Measurements from ENCODE around the gene PRPH. TPM values are rescaled to one million over a fixed set of nuclear protein-coding genes. Genes with fewer than 3 reads are reported as not detected.

PRPH gene
- total and polyA plus RNA-seq, 9 of the 15 experiments (the other 6 are each of a cell fraction or from before 2014, with no cell fraction given): 0.27 to 1.9 (median 1.3) TPM; not detected in 1

DNA sequence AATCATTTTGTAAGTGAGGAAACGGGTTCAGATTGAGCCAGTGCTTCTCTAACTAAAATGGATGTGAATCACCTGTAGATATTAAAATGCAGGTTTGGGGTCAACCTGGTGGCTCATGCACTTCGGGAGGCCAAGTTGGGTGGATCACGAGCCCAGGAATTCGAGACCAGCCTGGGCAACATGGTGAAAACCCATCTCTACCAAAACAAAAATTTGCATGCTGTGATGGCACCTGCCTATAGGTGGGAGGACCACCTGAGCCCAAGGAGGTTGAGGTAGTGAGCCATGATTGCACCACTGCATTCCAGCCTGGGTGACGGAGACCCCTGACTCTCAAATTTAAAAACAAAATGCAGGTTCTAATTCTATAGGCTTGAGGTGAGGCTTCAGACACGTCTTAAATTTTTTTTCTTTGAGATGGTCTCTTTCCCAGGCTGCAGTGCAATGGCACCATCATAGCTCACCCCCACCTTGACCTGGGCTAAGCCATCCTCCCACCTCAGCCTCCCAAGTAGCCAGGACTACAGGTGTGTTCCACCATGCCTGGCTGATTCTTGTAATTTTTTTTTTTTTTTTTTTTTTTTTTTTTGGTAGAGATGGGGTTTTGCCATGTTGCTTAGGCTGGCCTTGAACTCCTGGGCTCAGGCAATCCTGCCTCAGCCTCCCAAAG is 21.1 kb upstream of the PRPH start:
- ATAC-seq: peak; percentile 44
- WGBS (ENCODE audit: insufficient coverage, low coverage, missing lambda C conversion rate): 72% methylated on average over 6 of the region's 6 CpGs
- no peak for FAIRE-seq
- Histone ChIP-seq H3K79me2 (ENCODE audit: control insufficient read depth, insufficient read depth, low read length) (peaks cover 19% of the 10 kb centered on the region), H3K9me1 (ENCODE audit: control insufficient read depth, insufficient read depth, low read length) (no peaks in the 10 kb centered on the region), H3K27ac (ENCODE audit: extremely low read depth, low read depth, low read length) (no peak overlapping the region), H3K4me3 (no peak overlapping the region), H3K4me2 (ENCODE audit: insufficient read depth, low read length) (no peak overlapping the region), H3K4me1 (replicated peaks in 1 of 2; ENCODE audit: control insufficient read depth in 2 of 2, insufficient read depth in 2 of 2, low read length in 2 of 2) (peaks cover 4 to 7% of the 10 kb centered on the region in 2 experiments; a peak in 3 of 5 replicates), H3K27me3 (ENCODE audit: control insufficient read depth in 2 of 2, insufficient read depth in 2 of 2, low read length in 2 of 2) (no peaks in the 10 kb centered on the region), H3K9ac (ENCODE audit: insufficient read depth in 1 of 2, low read depth in 2 of 2, low read length in 2 of 2) (no peak overlapping the region), H4K20me1 (replicated peaks; ENCODE audit: control insufficient read depth, insufficient read depth, low read length) (peaks cover 47% of the 10 kb centered on the region), H3K9me3 (replicated peaks; ENCODE audit: control insufficient read depth, insufficient read depth, low read depth, low read length) (no peaks in the 10 kb centered on the region), H3K36me3 (ENCODE audit: control insufficient read depth, insufficient read depth, low read length) (peaks cover 48% of the 10 kb centered on the region), H2AFZ (ENCODE audit: low read depth, low read length) (no peak overlapping the region)
- no TSS peak for BruUV-seq (replicated peaks)
- intact Hi-C loops (cut with micrococcal nuclease): no loop called here
- DNase-seq (ENCODE audit: extremely low read depth in 1 of 4, low spot score in 3 of 4): no peak
- ChIA-PET CTCF (ENCODE audit: low intra/inter-chr PET ratio) (no interaction called here), POLR2A (interaction anchor here (0.6 to 7.5 kb wide), 19 partner anchors 7 to 499 kb away, joined by 3 to 141 read pairs (median 4); partner anchors contain the start of genes PRPH, RHEBL1, SPATS2 and TUBA1C)
- in situ Hi-C loops (cut with MboI): no loop called here
- TF ChIP-seq, protein P1, sequence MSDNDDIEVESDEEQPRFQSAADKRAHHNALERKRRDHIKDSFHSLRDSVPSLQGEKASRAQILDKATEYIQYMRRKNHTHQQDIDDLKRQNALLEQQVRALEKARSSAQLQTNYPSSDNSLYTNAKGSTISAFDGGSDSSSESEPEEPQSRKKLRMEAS (CRISPR knock-in tag; IDR thresholded peaks at IDR 0.05): no peak
- TF ChIP-seq SIN3A (IDR thresholded peaks at IDR 0.05; ENCODE audit: borderline replicate concordance in 2 of 2, control insufficient read depth in 1 of 2, low read depth in 2 of 2, low read length in 2 of 2): peak in 1 of 2 experiments; percentile 59; a peak in 2 of 4 replicates
- 0 out of 4 replicates have a peak, but pooled peaks of 1 of the 2 experiments have one; percentile 5 for TF ChIP-seq TRIM24 (IDR thresholded peaks at IDR 0.05)
- peak; percentile 50; the same call in 1 of the 2 replicates for TF ChIP-seq ZNF253 (CRISPR knock-in tag; conservative IDR thresholded peaks at IDR 0.05)
- no peak for TF ChIP-seq NONO (IDR thresholded peaks at IDR 0.05; ENCODE audit: low read depth in 2 of 2, low read length in 1 of 2)
- TF ChIP-seq EWSR1 (IDR thresholded peaks at IDR 0.05; ENCODE audit: borderline replicate concordance, low read depth, partially characterized antibody): peak; percentile 29
- no peak for TF ChIP-seq FOXK2 (conservative IDR thresholded peaks at IDR 0.05 in 1 of 2, IDR thresholded peaks at IDR 0.05 in 1 of 2; ENCODE audit: low read depth in 2 of 2)
- 0 out of 2 replicates have a peak, but pooled peaks have one; percentile 7 for TF ChIP-seq XRCC5 (IDR thresholded peaks at IDR 0.05; ENCODE audit: low read depth, low read length)
- peak; percentile 60; the same call in 1 of the 2 replicates for TF ChIP-seq RBFOX2 (IDR thresholded peaks at IDR 0.05; ENCODE audit: low read depth, low read length)
- TF ChIP-seq ZFP30 (CRISPR knock-in tag; IDR thresholded peaks at IDR 0.05; ENCODE audit: borderline replicate concordance): no peak
- no peak for TF ChIP-seq MECOM (CRISPR knock-in tag; IDR thresholded peaks at IDR 0.05)
- peak; percentile 89 for TF ChIP-seq MYNN (IDR thresholded peaks at IDR 0.05)
- no peak for TF ChIP-seq MYNN (CRISPR knock-in tag; IDR thresholded peaks at IDR 0.05)
- TF ChIP-seq ARID2 (IDR thresholded peaks at IDR 0.05): no peak
- TF ChIP-seq, protein P2, sequence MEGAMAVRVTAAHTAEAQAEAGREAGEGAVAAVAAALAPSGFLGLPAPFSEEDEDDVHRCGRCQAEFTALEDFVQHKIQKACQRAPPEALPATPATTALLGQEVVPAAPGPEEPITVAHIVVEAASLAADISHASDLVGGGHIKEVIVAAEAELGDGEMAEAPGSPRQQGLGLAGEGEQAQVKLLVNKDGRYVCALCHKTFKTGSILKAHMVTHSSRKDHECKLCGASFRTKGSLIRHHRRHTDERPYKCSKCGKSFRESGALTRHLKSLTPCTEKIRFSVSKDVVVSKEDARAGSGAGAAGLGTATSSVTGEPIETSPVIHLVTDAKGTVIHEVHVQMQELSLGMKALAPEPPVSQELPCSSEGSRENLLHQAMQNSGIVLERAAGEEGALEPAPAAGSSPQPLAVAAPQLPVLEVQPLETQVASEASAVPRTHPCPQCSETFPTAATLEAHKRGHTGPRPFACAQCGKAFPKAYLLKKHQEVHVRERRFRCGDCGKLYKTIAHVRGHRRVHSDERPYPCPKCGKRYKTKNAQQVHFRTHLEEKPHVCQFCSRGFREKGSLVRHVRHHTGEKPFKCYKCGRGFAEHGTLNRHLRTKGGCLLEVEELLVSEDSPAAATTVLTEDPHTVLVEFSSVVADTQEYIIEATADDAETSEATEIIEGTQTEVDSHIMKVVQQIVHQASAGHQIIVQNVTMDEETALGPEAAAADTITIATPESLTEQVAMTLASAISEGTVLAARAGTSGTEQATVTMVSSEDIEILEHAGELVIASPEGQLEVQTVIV (CRISPR knock-in tag; IDR thresholded peaks at IDR 0.05; ENCODE audit: borderline replicate concordance): peak; percentile 39; the same call in 1 of the 2 replicates
- peak; percentile 24 for TF ChIP-seq CCNT2 (IDR thresholded peaks at IDR 0.05; ENCODE audit: borderline replicate concordance, extremely low read depth, insufficient read length, low read depth, low read length)
- TF ChIP-seq FIP1L1 (IDR thresholded peaks at IDR 0.05; ENCODE audit: low read depth, low read length, poor library complexity, severe bottlenecking): peak; percentile 57
- TF ChIP-seq POLR2G (IDR thresholded peaks at IDR 0.05; ENCODE audit: low read depth, low read length): peak; percentile 67
- peak; percentile 79 for TF ChIP-seq POLR2A (conservative IDR thresholded peaks at IDR 0.05)
- TF ChIP-seq GABPB2 (CRISPR knock-in tag; conservative IDR thresholded peaks at IDR 0.05): no peak

Measured in K562 (cell line).